Thyroid gland (tissue), 4 donors: ENCODE measurements around the gene ZDHHC11B. TPM values are rescaled to one million over a fixed set of nuclear protein-coding genes. Genes with fewer than 3 reads are reported as not detected.
A peak's percentile ranks its signal among the peaks of the same experiment; 100 is the strongest.

Experiments used
- DNase-seq, 2 donors: peaks; one replicate each; pipeline ENCODE4 v3.0.0-alpha.2; 2019
- H3K27ac ChIP-seq, 3 donors: fragments of 200-600 bp; sonication (generic); 1 replicate in 2 of 3; 2 replicates in 1 of 3; pipeline ENCODE4 v1.5.1; 2016 to 2019; ENCODE audit warnings: mild to moderate bottlenecking in 1 of 3, moderate library complexity in 1 of 3
- H3K27me3 ChIP-seq: fragments of 200-600 bp; sonication (generic); one replicate; pipeline ENCODE4 v1.5.1; 2019
- H3K36me3 ChIP-seq, 2 donors: fragments of 200-600 bp; sonication (generic); one replicate each; pipeline ENCODE4 v1.5.1; 2016 to 2019
- H3K4me1 ChIP-seq, 2 donors: fragments of 200-600 bp; sonication (generic); one replicate each; pipeline ENCODE4 v1.5.1; 2017 to 2019
- H3K4me3 ChIP-seq, 3 donors: fragments of 200-600 bp; sonication (generic); replicated peaks in 1 of 3; 1 replicate in 2 of 3; 2 replicates in 1 of 3; pipeline ENCODE4 v1.5.1; 2016; ENCODE audit warnings: mild to moderate bottlenecking in 1 of 3
- H3K9me3 ChIP-seq: fragments of 200-600 bp; sonication (generic); one replicate; pipeline ENCODE4 v1.5.1; 2017
- CTCF ChIP-seq, 6 experiments: fragments of 200-600 bp in 3 of 6; fragments of 450-650 bp in 3 of 6; sonication (generic) in 3 of 6; IDR thresholded peaks; one replicate each; pipeline ENCODE4 v1.5.1; 2016 to 2019; ENCODE audit warnings: antibody characterized with exemption in 6 of 6, mild to moderate bottlenecking in 2 of 6, inconsistent platforms in 1 of 6, moderate library complexity in 1 of 6
- POLR2A ChIP-seq, 2 donors: fragments of 450-650 bp; IDR thresholded peaks; one replicate each; pipeline ENCODE4 v1.6.1; 2017; ENCODE audit warnings: antibody characterized with exemption in 2 of 2, mild to moderate bottlenecking in 2 of 2, moderate library complexity in 1 of 2
- WGBS, 2 donors: methylation state at CpG; one replicate each; pipeline ENCODE4 v1.1.5; 2017; 5-methylcytosine and 5-hydroxymethylcytosine counted together
- intact Hi-C: fragments of 100-400 bp; cut with DNase I; formaldehyde crosslinking; loops from one replicate; pipeline ENCODE4 v1.15.1; 2023
- total RNA-seq, 4 donors: library from RNA; depleted of rRNA; stranded (reverse); fragments of >200 nt; gene quantifications; one replicate each; pipeline ENCODE4 v1.2.3, GENCODE V29; 2016

Gene ZDHHC11B
- total RNA-seq, 4 donors from 2014 or later = 1.6 to 6.8 (median 2.9) TPM

- no peak for DNase-seq
Measured at GRCh38 chr5:677131-678101, 107.1 kb downstream of the ZDHHC11B start.

GRCh38 chr5:676699-677076 lies 107.8 kb downstream of the ZDHHC11B start:
- no peak for TF ChIP-seq CTCF (IDR thresholded peaks at IDR 0.05)
- TF ChIP-seq POLR2A (IDR thresholded peaks at IDR 0.05) = no peak
- DNase-seq = no peak
- intact Hi-C loops = loop anchor here (10.0 kb wide), 1 partner anchor 98 kb away; no protein-coding TSS in a partner anchor
- Histone ChIP-seq H3K27ac (no peak overlapping the region), H3K4me3 (no peak overlapping the region), H3K9me3 (no peaks in the 10 kb centered on the region), H3K27me3 (no peaks in the 10 kb centered on the region), H3K4me1 (peaks cover 19 to 29% of the 10 kb centered on the region in 2 donors), H3K36me3 (no peaks in the 10 kb centered on the region)
- 94 to 95% methylated on average over 48 of the region's 48 CpGs for WGBS, 2 donors

More at GRCh38 chr5:677131-678101, 107.1 kb downstream of the ZDHHC11B start:
- Histone ChIP-seq H3K9me3 (no peaks in the 10 kb centered on the region), H3K4me1 (peaks cover 12 to 22% of the 10 kb centered on the region in 2 donors), H3K4me3 (no peak overlapping the region), H3K27me3 (no peaks in the 10 kb centered on the region), H3K27ac (no peak overlapping the region), H3K36me3 (no peaks in the 10 kb centered on the region)
- WGBS, 2 donors = 85 to 89% methylated on average over 23 to 37 of the region's 44 CpGs
- intact Hi-C loops = loop anchor here (10.0 kb wide), 1 partner anchor 97 kb away; no protein-coding TSS in a partner anchor
- TF ChIP-seq CTCF (IDR thresholded peaks at IDR 0.05) = no peak
- no peak for TF ChIP-seq POLR2A (IDR thresholded peaks at IDR 0.05)

GRCh38 chr5:675871-676698 lies 108.4 kb downstream of the ZDHHC11B start:
- DNase-seq = peak in 1 of 2 donors; percentile 1
- Histone ChIP-seq H3K4me1 (peaks cover 22 to 35% of the 10 kb centered on the region in 2 donors), H3K27ac (no peak overlapping the region), H3K4me3 (no peak overlapping the region), H3K36me3 (no peaks in the 10 kb centered on the region), H3K27me3 (no peaks in the 10 kb centered on the region), H3K9me3 (no peaks in the 10 kb centered on the region)
- TF ChIP-seq POLR2A (IDR thresholded peaks at IDR 0.05) = no peak
- no peak for TF ChIP-seq CTCF (IDR thresholded peaks at IDR 0.05)
- intact Hi-C loops = loop anchor here (10.0 kb wide), 1 partner anchor 99 kb away; no protein-coding TSS in a partner anchor
- 87 to 90% methylated on average over 32 of the region's 36 CpGs for WGBS, 2 donors

- peaks cover 22 to 35% of the 10 kb centered on the region in 2 donors for H3K4me1 ChIP-seq
- no peaks in the 10 kb centered on the region for H3K27me3 ChIP-seq
- DNase-seq = no peak
- TF ChIP-seq POLR2A (IDR thresholded peaks at IDR 0.05) (no peak), CTCF (IDR thresholded peaks at IDR 0.05) (no peak)
- no peak overlapping the region for H3K4me3 ChIP-seq
- 75 to 86% methylated on average over 9 to 12 of the region's 20 CpGs for WGBS, 2 donors
- H3K36me3 ChIP-seq = no peaks in the 10 kb centered on the region
- intact Hi-C loops = loop anchor here (10.0 kb wide), 1 partner anchor 100 kb away; no protein-coding TSS in a partner anchor
- no peak overlapping the region for H3K27ac ChIP-seq
- no peaks in the 10 kb centered on the region for H3K9me3 ChIP-seq
Measured at GRCh38 chr5:675111-675870, 109.2 kb downstream of the ZDHHC11B start.
